ENCODE data around the gene HS1BP3. TPM values are rescaled to one million over a fixed set of nuclear protein-coding genes. Genes with fewer than 3 reads are reported as not detected.

HS1BP3 gene
- total RNA-seq, 4 donors from 2014 or later = 7.1 to 41.8 (median 28.4) TPM

- TF ChIP-seq POLR2A (IDR thresholded peaks at IDR 0.05) = no peak
- no peak for TF ChIP-seq CTCF (IDR thresholded peaks at IDR 0.05)
- H3K27me3 ChIP-seq = no peaks in the 10 kb centered on the region
- intact Hi-C loops (cut with DNase I; ENCODE audit: low total_unique reads) = no loop called here
- H3K4me1 ChIP-seq = peaks cover 0 to 10% of the 10 kb centered on the region in 2 donors
- no peaks in the 10 kb centered on the region for H3K9me3 ChIP-seq
- H3K27ac ChIP-seq = peak overlapping the region; percentile 74 to 76
- no peaks in the 10 kb centered on the region for H3K36me3 ChIP-seq
- no peak for DNase-seq
- no peak overlapping the region for H3K4me3 ChIP-seq
Measured at GRCh38 chr2:20633794-20634506, 16.9 kb downstream of the HS1BP3 start.

GRCh38 chr2:20633001-20633400, 17.9 kb downstream of the HS1BP3 start:
- TF ChIP-seq CTCF (IDR thresholded peaks at IDR 0.05) (no peak), POLR2A (IDR thresholded peaks at IDR 0.05) (no peak)
- DNase-seq = no peak
- Histone ChIP-seq H3K4me1 (peaks cover 0 to 10% of the 10 kb centered on the region in 2 donors), H3K27me3 (no peaks in the 10 kb centered on the region), H3K36me3 (no peaks in the 10 kb centered on the region), H3K9me3 (no peaks in the 10 kb centered on the region), H3K4me3 (no peak overlapping the region), H3K27ac (peak overlapping the region in 1 of 2 donors; percentile 23)
- intact Hi-C loops (cut with DNase I; ENCODE audit: low total_unique reads) = no loop called here

- H3K36me3 ChIP-seq = no peaks in the 10 kb centered on the region
- H3K4me1 ChIP-seq = peaks cover 0 to 10% of the 10 kb centered on the region in 2 donors
- no peaks in the 10 kb centered on the region for H3K27me3 ChIP-seq
- TF ChIP-seq POLR2A (IDR thresholded peaks at IDR 0.05) (no peak), CTCF (IDR thresholded peaks at IDR 0.05) (no peak)
- H3K4me3 ChIP-seq = no peak overlapping the region
- no peaks in the 10 kb centered on the region for H3K9me3 ChIP-seq
- intact Hi-C loops (cut with DNase I; ENCODE audit: low total_unique reads) = no loop called here
- no peak overlapping the region for H3K27ac ChIP-seq
- DNase-seq = no peak
Measured at GRCh38 chr2:20632446-20632990, 18.4 kb downstream of the HS1BP3 start.

GRCh38 chr2:20631617-20632307, 19.1 kb downstream of the HS1BP3 start:
- TF ChIP-seq CTCF (IDR thresholded peaks at IDR 0.05) = no peak
- no peak for TF ChIP-seq POLR2A (IDR thresholded peaks at IDR 0.05)
- peaks cover 0 to 10% of the 10 kb centered on the region in 2 donors for H3K4me1 ChIP-seq
- no peaks in the 10 kb centered on the region for H3K36me3 ChIP-seq
- H3K9me3 ChIP-seq = no peaks in the 10 kb centered on the region
- no peak overlapping the region for H3K27ac ChIP-seq
- intact Hi-C loops (cut with DNase I; ENCODE audit: low total_unique reads) = no loop called here
- no peaks in the 10 kb centered on the region for H3K27me3 ChIP-seq
- no peak for DNase-seq
- no peak overlapping the region for H3K4me3 ChIP-seq

- intact Hi-C loops (cut with DNase I; ENCODE audit: low total_unique reads) = no loop called here
- Histone ChIP-seq H3K4me1 (peaks cover 0 to 10% of the 10 kb centered on the region in 2 donors), H3K4me3 (no peak overlapping the region), H3K9me3 (no peaks in the 10 kb centered on the region), H3K27ac (no peak overlapping the region), H3K27me3 (no peaks in the 10 kb centered on the region), H3K36me3 (no peaks in the 10 kb centered on the region)
- DNase-seq = no peak
- TF ChIP-seq CTCF (IDR thresholded peaks at IDR 0.05) (no peak), POLR2A (IDR thresholded peaks at IDR 0.05) (no peak)
Measured at GRCh38 chr2:20630967-20631366, 19.9 kb downstream of the HS1BP3 start.
